Measurements from ENCODE around the gene ANKRD28.
A peak's percentile ranks its signal among the peaks of the same experiment; 100 is the strongest.

- TF ChIP-seq CTCF (conservative IDR thresholded peaks at IDR 0.05; ENCODE audit: low read length) (peak; percentile 77), EZH2phosphoT487 (IDR thresholded peaks at IDR 0.05; ENCODE audit: borderline replicate concordance, low read depth, low read length) (no peak)
Observed at GRCh38 chr3:15812183-15812582, 14.4 kb upstream of the ANKRD28 start.
